ENCODE data around the gene HAUS6.
"Not testable (repeated sequence)": the region's sequence is repeated elsewhere in the genome, so short reads cannot be mapped to it uniquely, and the experiment has no call there.

Gene HAUS6

GRCh38 chr9:19102631-19103345, at the start of gene HAUS6:
Gene HAUS6, minus strand, starts transcription at chr9:19102904. Its CDS starts 253 bp downstream, at chr9:19102651.
- H3K4me1 Mint-ChIP-seq (ENCODE audit: low read depth): peaks cover 17% of the 10 kb centered on the region
- peak within 1 kb of the TSS; percentile 86 for H3K27ac Mint-ChIP-seq
- peak within 1 kb of the TSS; percentile 96 for H3K4me3 Mint-ChIP-seq
- peaks cover 9% of the 10 kb centered on the region for H3K36me3 Mint-ChIP-seq (ENCODE audit: low read depth)
- no peaks in the 10 kb centered on the region for H3K9me3 Mint-ChIP-seq
- H3K27me3 Mint-ChIP-seq (ENCODE audit: low read depth): no peaks in the 10 kb centered on the region

- peaks cover 11% of the 10 kb centered on the region for H3K4me1 Mint-ChIP-seq (ENCODE audit: low read depth)
- not testable (repeated sequence) for H3K27ac Mint-ChIP-seq; H3K9me3 Mint-ChIP-seq; H3K4me3 Mint-ChIP-seq; H3K36me3 Mint-ChIP-seq (ENCODE audit: low read depth); H3K27me3 Mint-ChIP-seq (ENCODE audit: low read depth)
Measured at GRCh38 chr9:19152160-19152498, 49.4 kb upstream of the HAUS6 start.

- Mint-ChIP-seq H3K27ac (no peak overlapping the region), H3K27me3 (ENCODE audit: low read depth) (no peaks in the 10 kb centered on the region)
Measured at GRCh38 chr9:19151425-19152159, 48.9 kb upstream of the HAUS6 start.

GRCh38 chr9:19149230-19149629, 46.5 kb upstream of the HAUS6 start:
- Mint-ChIP-seq H3K27me3 (ENCODE audit: low read depth) (no peaks in the 10 kb centered on the region), H3K36me3 (ENCODE audit: low read depth) (peaks cover 2% of the 10 kb centered on the region), H3K27ac (no peak overlapping the region), H3K9me3 (no peaks in the 10 kb centered on the region), H3K4me1 (ENCODE audit: low read depth) (no peaks in the 10 kb centered on the region), H3K4me3 (no peak overlapping the region)

More at GRCh38 chr9:19151425-19152159, 48.9 kb upstream of the HAUS6 start:
- peaks cover 9% of the 10 kb centered on the region for H3K4me1 Mint-ChIP-seq (ENCODE audit: low read depth)
- H3K9me3 Mint-ChIP-seq: no peaks in the 10 kb centered on the region
- peaks cover 2% of the 10 kb centered on the region for H3K36me3 Mint-ChIP-seq (ENCODE audit: low read depth)
- no peak overlapping the region for H3K4me3 Mint-ChIP-seq

- H3K27me3 Mint-ChIP-seq (ENCODE audit: low read depth): no peaks in the 10 kb centered on the region
- no peaks in the 10 kb centered on the region for H3K4me1 Mint-ChIP-seq (ENCODE audit: low read depth)
- H3K9me3 Mint-ChIP-seq: no peaks in the 10 kb centered on the region
- no peak overlapping the region for H3K27ac Mint-ChIP-seq
- peaks cover 2% of the 10 kb centered on the region for H3K36me3 Mint-ChIP-seq (ENCODE audit: low read depth)
- H3K4me3 Mint-ChIP-seq: no peak overlapping the region
Measured at GRCh38 chr9:19148187-19148586, 45.5 kb upstream of the HAUS6 start.

- no peaks in the 10 kb centered on the region for H3K27me3 Mint-ChIP-seq (ENCODE audit: low read depth)
- H3K9me3 Mint-ChIP-seq: no peaks in the 10 kb centered on the region
- peaks cover 2% of the 10 kb centered on the region for H3K36me3 Mint-ChIP-seq (ENCODE audit: low read depth)
- H3K4me1 Mint-ChIP-seq (ENCODE audit: low read depth): no peaks in the 10 kb centered on the region
- H3K27ac Mint-ChIP-seq: no peak overlapping the region
- H3K4me3 Mint-ChIP-seq: no peak overlapping the region
Measured at GRCh38 chr9:19146441-19147024, 43.8 kb upstream of the HAUS6 start.

GRCh38 chr9:19145881-19146280, 43.2 kb upstream of the HAUS6 start:
- H3K4me1 Mint-ChIP-seq (ENCODE audit: low read depth): no peaks in the 10 kb centered on the region
- H3K9me3 Mint-ChIP-seq: no peaks in the 10 kb centered on the region
- H3K27ac Mint-ChIP-seq: no peak overlapping the region
- no peaks in the 10 kb centered on the region for H3K27me3 Mint-ChIP-seq (ENCODE audit: low read depth)
- H3K4me3 Mint-ChIP-seq: no peak overlapping the region
- peaks cover 2% of the 10 kb centered on the region for H3K36me3 Mint-ChIP-seq (ENCODE audit: low read depth)

GRCh38 chr9:19140259-19140658, 37.6 kb upstream of the HAUS6 start:
- H3K4me3 Mint-ChIP-seq: no peak overlapping the region
- H3K27ac Mint-ChIP-seq: no peak overlapping the region
- H3K4me1 Mint-ChIP-seq (ENCODE audit: low read depth): peaks cover 4% of the 10 kb centered on the region
- peaks cover 1% of the 10 kb centered on the region for H3K36me3 Mint-ChIP-seq (ENCODE audit: low read depth)
- no peaks in the 10 kb centered on the region for H3K9me3 Mint-ChIP-seq
- peaks cover 5% of the 10 kb centered on the region for H3K27me3 Mint-ChIP-seq (ENCODE audit: low read depth)

GRCh38 chr9:19138084-19138483, 35.4 kb upstream of the HAUS6 start:
- Mint-ChIP-seq H3K27ac (no peak overlapping the region), H3K27me3 (ENCODE audit: low read depth) (peaks cover 5% of the 10 kb centered on the region), H3K4me3 (no peak overlapping the region), H3K9me3 (no peaks in the 10 kb centered on the region), H3K4me1 (ENCODE audit: low read depth) (peaks cover 14% of the 10 kb centered on the region), H3K36me3 (ENCODE audit: low read depth) (peaks cover 1% of the 10 kb centered on the region)

- H3K4me3 Mint-ChIP-seq: no peak overlapping the region
- H3K4me1 Mint-ChIP-seq (ENCODE audit: low read depth): peaks cover 14% of the 10 kb centered on the region
- no peaks in the 10 kb centered on the region for H3K9me3 Mint-ChIP-seq
- no peak overlapping the region for H3K27ac Mint-ChIP-seq
- peaks cover 5% of the 10 kb centered on the region for H3K27me3 Mint-ChIP-seq (ENCODE audit: low read depth)
- peaks cover 1% of the 10 kb centered on the region for H3K36me3 Mint-ChIP-seq (ENCODE audit: low read depth)
Measured at GRCh38 chr9:19137282-19137681, 34.6 kb upstream of the HAUS6 start.

GRCh38 chr9:19136129-19136528, 33.4 kb upstream of the HAUS6 start:
- Mint-ChIP-seq H3K9me3 (no peaks in the 10 kb centered on the region), H3K4me1 (ENCODE audit: low read depth) (peaks cover 16% of the 10 kb centered on the region), H3K4me3 (no peak overlapping the region), H3K27ac (no peak overlapping the region), H3K27me3 (ENCODE audit: low read depth) (peaks cover 5% of the 10 kb centered on the region), H3K36me3 (ENCODE audit: low read depth) (peaks cover 1% of the 10 kb centered on the region)

- peak overlapping the region; percentile 71 for H3K27ac Mint-ChIP-seq
- H3K4me3 Mint-ChIP-seq: no peak overlapping the region
- H3K36me3 Mint-ChIP-seq (ENCODE audit: low read depth): no peaks in the 10 kb centered on the region
- H3K9me3 Mint-ChIP-seq: no peaks in the 10 kb centered on the region
- H3K27me3 Mint-ChIP-seq (ENCODE audit: low read depth): peaks cover 5% of the 10 kb centered on the region
- peaks cover 24% of the 10 kb centered on the region for H3K4me1 Mint-ChIP-seq (ENCODE audit: low read depth)
Measured at GRCh38 chr9:19133549-19134345, 31.0 kb upstream of the HAUS6 start.

- peaks cover 32% of the 10 kb centered on the region for H3K4me1 Mint-ChIP-seq (ENCODE audit: low read depth)
- H3K4me3 Mint-ChIP-seq: no peak overlapping the region
- H3K27ac Mint-ChIP-seq: no peak overlapping the region
- peaks cover 2% of the 10 kb centered on the region for H3K36me3 Mint-ChIP-seq (ENCODE audit: low read depth)
- no peaks in the 10 kb centered on the region for H3K9me3 Mint-ChIP-seq
- H3K27me3 Mint-ChIP-seq (ENCODE audit: low read depth): no peaks in the 10 kb centered on the region
Measured at GRCh38 chr9:19130436-19130835, 27.7 kb upstream of the HAUS6 start.

GRCh38 chr9:19127871-19128500, 25.3 kb upstream of the HAUS6 start:
- H3K27ac Mint-ChIP-seq: peak overlapping the region; percentile 94
- no peaks in the 10 kb centered on the region for H3K9me3 Mint-ChIP-seq
- H3K36me3 Mint-ChIP-seq (ENCODE audit: low read depth): peaks cover 12% of the 10 kb centered on the region
- H3K4me3 Mint-ChIP-seq: peak overlapping the region; percentile 93
- H3K4me1 Mint-ChIP-seq (ENCODE audit: low read depth): peaks cover 41% of the 10 kb centered on the region
- no peaks in the 10 kb centered on the region for H3K27me3 Mint-ChIP-seq (ENCODE audit: low read depth)
